Anterior cingulate cortex (tissue), 58 donors: Measurements from ENCODE around the gene VAPB.
"Not testable (repeated sequence)": the region's sequence is repeated elsewhere in the genome, so short reads cannot be mapped to it uniquely, and the experiment has no call there.

Experiments
- DNase-seq, 58 donors: peaks; one replicate each; lab custom pipeline; 2025; lab: John Stamatoyannopoulos, UW

Gene VAPB

DNA sequence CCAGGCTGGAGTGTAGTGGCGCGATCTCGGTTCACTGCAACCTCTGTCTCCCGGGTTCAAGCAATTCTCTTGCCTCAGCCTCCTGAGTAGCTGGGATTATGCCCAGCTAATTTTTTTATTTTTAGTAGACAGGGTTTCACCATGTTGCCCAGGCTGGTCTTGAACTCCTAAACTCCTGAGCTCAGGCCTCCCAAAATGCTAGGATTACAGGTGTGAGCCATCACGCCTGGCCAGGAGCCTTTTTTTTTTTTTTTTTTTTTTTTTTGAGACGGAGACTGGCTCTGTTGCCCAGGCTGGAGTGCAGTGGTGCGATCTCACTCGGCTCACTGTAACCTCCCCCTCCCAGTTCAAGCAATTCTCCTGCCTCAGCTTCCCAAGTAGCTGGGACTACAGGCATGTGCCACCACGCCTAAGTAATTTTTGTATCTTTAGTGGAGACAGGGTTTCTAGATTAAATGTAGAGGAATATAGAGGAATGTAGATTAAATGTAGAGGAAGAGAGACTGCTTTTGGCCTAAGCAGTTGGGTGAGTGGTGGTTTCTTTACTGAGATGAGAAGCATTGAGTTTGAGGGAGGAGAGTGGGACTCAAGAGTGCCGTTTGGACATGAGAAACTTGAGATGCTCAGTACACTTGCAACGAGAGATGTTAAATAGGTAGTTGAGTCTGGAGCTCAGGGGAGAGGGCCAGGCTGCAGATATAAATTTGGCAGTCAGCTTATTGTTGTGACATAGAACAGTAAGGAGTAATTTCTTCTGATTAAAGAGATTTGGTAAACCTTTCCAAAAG lies 16.7 kb downstream of the VAPB start:
- no peak for DNase-seq

- DNase-seq = no peak
These were observed 17.5 kb downstream of the VAPB start for GRCh38 chr20:58406422-58407001.

GRCh38 chr20:58407201-58407873 lies 18.3 kb downstream of the VAPB start:
- DNase-seq = no peak

GRCh38 chr20:58407966-58408557 lies 19.0 kb downstream of the VAPB start:
- no peak for DNase-seq

GRCh38 chr20:58408603-58409246 lies 19.7 kb downstream of the VAPB start:
- peak in 4 of 58 donors; percentile 6 to 47 (median 10) for DNase-seq

- not testable (repeated sequence) for DNase-seq
These were observed 25.2 kb downstream of the VAPB start for GRCh38 chr20:58414216-58414615.

DNA sequence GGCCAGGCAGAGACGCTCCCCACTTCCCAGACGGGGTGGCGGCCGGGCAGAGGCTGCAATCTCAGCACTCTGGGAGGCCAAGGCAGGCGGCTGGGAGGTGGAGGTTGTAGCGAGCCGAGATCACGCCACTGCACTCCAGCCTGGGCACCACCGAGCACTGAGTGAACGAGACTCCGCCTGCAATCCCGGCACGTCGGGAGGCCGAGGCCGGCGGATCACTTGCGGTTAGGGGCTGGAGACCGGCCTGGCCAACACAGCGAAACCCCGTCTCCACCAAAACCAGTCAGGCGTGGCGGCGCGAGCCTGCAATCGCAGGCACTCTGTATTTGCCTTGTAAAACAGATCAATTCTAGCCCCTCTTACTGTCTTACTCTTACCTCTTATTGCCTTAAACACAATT lies 25.8 kb downstream of the VAPB start:
- DNase-seq = not testable (repeated sequence)

GRCh38 chr20:58416057-58416456 lies 27.0 kb downstream of the VAPB start:
- no peak for DNase-seq

DNA sequence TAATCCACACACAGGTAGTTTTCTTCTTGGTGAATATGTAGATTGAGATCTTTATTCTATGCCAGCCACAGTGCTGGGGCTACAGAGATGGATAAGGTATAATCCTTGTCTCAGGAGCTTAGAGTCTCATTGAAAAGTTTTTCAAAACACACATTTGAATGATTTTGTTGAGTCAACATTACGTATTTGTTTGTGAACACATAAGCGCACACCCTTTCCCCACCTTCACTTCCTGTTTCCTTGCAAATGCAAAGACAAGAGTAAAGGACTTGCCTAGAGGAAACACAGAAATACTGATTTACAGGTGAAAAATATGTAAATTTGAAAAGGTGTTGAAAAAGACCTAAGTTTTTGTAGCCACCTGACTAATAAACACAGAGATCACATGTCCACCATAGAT lies 27.8 kb downstream of the VAPB start:
- DNase-seq = no peak

- DNase-seq = no peak
These were observed 28.4 kb downstream of the VAPB start for GRCh38 chr20:58417438-58417837.

GRCh38 chr20:58418949-58419748 lies 30.1 kb downstream of the VAPB start:
- DNase-seq = no peak

GRCh38 chr20:58420798-58421496 lies 31.9 kb downstream of the VAPB start:
- DNase-seq = no peak

DNA sequence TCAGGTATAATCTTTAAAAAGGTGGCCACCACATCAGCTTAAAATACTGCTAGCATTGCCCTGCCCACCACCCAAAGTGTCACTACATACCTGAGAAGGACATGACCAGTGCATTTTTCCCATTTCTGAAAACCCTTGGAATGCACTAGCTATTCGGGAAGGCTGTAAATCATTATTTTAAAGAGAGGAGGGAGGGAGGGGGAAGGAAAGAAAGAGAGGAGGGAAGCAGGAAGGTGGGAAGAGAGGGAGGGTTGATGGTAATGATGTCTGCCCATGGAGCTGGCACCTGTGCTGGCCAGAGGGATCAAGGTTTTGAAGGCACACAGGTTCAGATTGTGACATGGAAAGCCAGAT lies 32.4 kb downstream of the VAPB start:
- no peak for DNase-seq

DNA sequence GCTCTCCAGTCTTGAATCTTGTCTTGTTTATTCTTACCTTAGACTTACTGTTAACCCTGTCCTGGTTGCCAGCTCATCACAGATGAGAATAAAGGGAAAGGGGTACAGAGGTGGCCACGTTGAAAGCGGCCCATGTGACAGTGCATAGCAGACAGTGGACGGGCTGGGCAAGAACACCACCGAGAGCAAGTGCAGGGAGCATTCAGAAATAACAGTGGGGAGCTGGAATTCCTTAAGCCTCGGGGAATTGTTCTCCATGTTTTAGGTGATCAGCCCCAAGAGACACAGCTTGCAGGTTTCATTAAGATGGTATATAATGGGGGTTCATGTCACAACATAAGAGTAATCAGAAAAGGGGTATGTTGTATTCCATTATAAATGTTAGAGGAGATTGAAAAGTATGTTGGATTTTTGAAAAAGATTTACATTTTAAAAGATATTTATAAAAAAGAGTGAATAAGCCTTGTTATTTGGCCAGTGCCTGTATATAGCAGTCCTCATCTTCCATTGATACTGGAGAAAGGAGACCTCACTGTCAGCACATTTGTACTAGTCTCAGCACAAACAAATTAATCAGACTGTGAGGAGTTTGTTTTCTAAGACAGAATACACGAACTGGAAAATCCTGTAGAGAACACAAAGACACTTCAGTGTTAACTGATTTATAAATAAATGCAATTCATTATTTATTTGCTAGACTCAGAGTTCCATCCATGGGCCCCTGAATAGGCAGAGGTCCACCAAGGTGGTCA lies 35.4 kb downstream of the VAPB start:
- no peak for DNase-seq

- DNase-seq = not testable (repeated sequence)
These were observed 38.5 kb downstream of the VAPB start for GRCh38 chr20:58427571-58427970.

GRCh38 chr20:58428364-58428763 lies 39.3 kb downstream of the VAPB start:
- DNase-seq = no peak

GRCh38 chr20:58429303-58429702 lies 40.3 kb downstream of the VAPB start:
- no peak for DNase-seq

GRCh38 chr20:58431134-58431533 lies 42.1 kb downstream of the VAPB start:
- DNase-seq = no peak
